ENCODE data around the gene NTRK2. TPM values are rescaled to one million over a fixed set of nuclear protein-coding genes. Genes with fewer than 3 reads are reported as not detected.

The NTRK2 gene
- total and polyA plus RNA-seq, 8 donors = 6.0 to 31.4 (median 14.5) TPM

DNA sequence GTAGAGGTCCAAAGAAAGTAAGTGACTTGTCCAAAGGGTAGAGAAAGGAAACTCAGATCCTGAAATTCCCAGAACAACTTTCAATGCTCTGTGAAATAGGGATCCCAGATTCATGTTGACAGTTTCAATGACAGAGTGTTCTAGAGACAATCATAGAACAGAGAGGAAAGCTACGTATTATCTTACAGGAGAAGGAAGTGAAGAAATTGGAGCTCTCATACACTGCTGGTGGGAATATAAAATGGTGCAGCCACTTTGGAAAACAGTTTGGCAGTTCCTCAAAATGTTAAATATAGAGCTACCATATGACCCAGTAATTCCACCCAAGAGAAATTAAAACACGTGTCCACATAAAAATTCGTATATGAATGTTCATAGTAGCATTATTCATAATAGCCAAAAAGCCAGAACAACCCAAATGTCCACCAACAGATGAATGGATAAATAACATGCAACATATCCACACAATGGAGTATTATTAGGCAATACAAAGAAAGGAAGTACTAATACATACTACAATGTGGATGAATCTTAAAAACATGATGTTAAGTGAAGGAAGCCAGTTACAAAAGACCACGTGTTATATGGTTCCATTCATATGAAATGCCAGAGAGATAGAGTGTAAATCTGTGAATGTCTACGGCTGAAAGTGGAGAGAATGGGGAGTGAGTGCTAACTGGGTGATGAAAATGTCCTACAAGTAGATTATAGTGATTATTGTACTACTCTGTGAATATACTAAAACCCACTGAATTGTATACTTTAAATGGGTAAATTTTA, 197.1 kb downstream of the NTRK2 start:
- Histone ChIP-seq H3K9me3 (no peaks in the 10 kb centered on the region), H3K27ac (no peak overlapping the region), H3K4me3 (no peak overlapping the region), H3K4me1 (no peaks in the 10 kb centered on the region), H3K36me3 (no peaks in the 10 kb centered on the region), H3K27me3 (no peaks in the 10 kb centered on the region)
- 61 to 74% methylated on average over 5 of the region's 5 CpGs for WGBS, 2 donors
- DNase-seq (no peak), FAIRE-seq (no peak), ATAC-seq (no peak)
- TF ChIP-seq, protein P1, sequence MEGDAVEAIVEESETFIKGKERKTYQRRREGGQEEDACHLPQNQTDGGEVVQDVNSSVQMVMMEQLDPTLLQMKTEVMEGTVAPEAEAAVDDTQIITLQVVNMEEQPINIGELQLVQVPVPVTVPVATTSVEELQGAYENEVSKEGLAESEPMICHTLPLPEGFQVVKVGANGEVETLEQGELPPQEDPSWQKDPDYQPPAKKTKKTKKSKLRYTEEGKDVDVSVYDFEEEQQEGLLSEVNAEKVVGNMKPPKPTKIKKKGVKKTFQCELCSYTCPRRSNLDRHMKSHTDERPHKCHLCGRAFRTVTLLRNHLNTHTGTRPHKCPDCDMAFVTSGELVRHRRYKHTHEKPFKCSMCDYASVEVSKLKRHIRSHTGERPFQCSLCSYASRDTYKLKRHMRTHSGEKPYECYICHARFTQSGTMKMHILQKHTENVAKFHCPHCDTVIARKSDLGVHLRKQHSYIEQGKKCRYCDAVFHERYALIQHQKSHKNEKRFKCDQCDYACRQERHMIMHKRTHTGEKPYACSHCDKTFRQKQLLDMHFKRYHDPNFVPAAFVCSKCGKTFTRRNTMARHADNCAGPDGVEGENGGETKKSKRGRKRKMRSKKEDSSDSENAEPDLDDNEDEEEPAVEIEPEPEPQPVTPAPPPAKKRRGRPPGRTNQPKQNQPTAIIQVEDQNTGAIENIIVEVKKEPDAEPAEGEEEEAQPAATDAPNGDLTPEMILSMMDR (IDR thresholded peaks at IDR 0.05) = no peak
- intact Hi-C loops (cut with DNase I) = no loop called here

DNA sequence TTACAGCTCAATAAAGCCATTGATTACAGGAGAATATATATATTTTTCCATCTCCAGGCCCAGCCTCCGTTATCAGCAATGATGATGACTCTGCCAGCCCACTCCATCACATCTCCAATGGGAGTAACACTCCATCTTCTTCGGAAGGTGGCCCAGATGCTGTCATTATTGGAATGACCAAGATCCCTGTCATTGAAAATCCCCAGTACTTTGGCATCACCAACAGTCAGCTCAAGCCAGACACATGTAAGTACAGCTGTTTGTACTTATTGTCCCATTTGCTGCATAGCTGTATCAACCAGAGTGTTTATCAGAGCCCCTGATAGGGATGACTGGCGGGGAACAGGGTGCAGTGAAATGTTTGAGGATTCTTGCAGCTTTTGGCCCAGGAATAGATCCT, 197.7 kb downstream of the NTRK2 start:
- DNase-seq (no peak), FAIRE-seq (no peak), ATAC-seq (no peak)
- H3K4me3 ChIP-seq = no peak overlapping the region
- TF ChIP-seq, protein P1 (IDR thresholded peaks at IDR 0.05) = no peak
- no peaks in the 10 kb centered on the region for H3K27me3 ChIP-seq
- no peaks in the 10 kb centered on the region for H3K9me3 ChIP-seq
- no peak overlapping the region for H3K27ac ChIP-seq
- 74 to 84% methylated on average over 3 of the region's 3 CpGs for WGBS, 2 donors
- H3K36me3 ChIP-seq = no peaks in the 10 kb centered on the region
- intact Hi-C loops (cut with DNase I) = no loop called here
- H3K4me1 ChIP-seq = no peaks in the 10 kb centered on the region

DNA sequence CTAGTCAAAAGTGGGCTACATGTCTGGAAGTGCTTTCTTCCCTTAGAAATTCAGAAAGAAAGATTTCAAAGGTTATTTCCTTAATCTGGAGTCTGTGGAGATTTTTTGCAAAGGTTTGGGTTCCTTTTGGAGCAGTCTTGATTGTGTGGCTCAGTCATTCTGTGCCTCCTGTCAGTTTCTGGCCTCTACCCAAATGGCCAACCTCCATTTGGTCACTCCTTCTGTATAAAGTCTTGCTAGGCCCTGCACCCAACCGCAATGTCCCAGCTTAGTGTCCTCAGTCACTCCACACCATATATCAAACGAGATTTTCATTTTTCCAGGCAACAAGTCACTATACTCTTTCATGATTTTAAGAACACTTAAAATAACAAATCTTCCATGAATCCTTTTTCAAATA, 199.6 kb downstream of the NTRK2 start:
- no peak overlapping the region for H3K27ac ChIP-seq
- no peak for ATAC-seq

DNA sequence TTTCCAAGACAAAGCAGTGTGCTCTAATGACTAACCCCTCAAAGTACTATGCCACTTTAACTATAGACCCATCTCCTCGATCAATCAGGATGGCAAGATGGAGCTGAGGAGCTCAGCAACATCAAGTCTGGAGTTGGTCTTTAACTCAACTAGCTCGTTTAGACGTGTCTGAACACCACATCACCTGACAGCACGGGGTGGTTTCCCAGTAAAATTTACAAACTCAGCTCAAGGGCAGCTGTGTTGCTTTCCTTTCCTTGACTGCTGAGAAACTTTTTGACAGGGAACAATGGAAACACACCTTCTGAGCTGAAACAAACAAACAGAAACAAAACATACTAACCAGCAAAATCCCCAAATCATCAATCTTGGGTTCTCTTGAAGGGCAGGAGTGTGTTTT, 202.5 kb downstream of the NTRK2 start:
- DNase-seq (no peak), ATAC-seq (no peak), FAIRE-seq (no peak)
- H3K9me3 ChIP-seq = no peaks in the 10 kb centered on the region
- 56 to 62% methylated on average over 4 of the region's 4 CpGs for WGBS, 2 donors
- intact Hi-C loops (cut with DNase I) = no loop called here
- no peaks in the 10 kb centered on the region for H3K36me3 ChIP-seq
- H3K27me3 ChIP-seq = no peaks in the 10 kb centered on the region
- no peak overlapping the region for H3K4me3 ChIP-seq
- no peak overlapping the region for H3K27ac ChIP-seq
- TF ChIP-seq, protein P1 (IDR thresholded peaks at IDR 0.05) = no peak
- H3K4me1 ChIP-seq = no peaks in the 10 kb centered on the region

More for the DNA sequence above, 199.6 kb downstream of the NTRK2 start:
- FAIRE-seq = no peak
- H3K4me1 ChIP-seq = no peaks in the 10 kb centered on the region
- 82 to 84% methylated on average over 2 of the region's 2 CpGs for WGBS, 2 donors
- TF ChIP-seq, protein P1 (IDR thresholded peaks at IDR 0.05) = no peak
- H3K27me3 ChIP-seq = no peaks in the 10 kb centered on the region
- intact Hi-C loops (cut with DNase I) = no loop called here
- no peak overlapping the region for H3K4me3 ChIP-seq
- H3K36me3 ChIP-seq = no peaks in the 10 kb centered on the region
- DNase-seq = no peak
- no peaks in the 10 kb centered on the region for H3K9me3 ChIP-seq

DNA sequence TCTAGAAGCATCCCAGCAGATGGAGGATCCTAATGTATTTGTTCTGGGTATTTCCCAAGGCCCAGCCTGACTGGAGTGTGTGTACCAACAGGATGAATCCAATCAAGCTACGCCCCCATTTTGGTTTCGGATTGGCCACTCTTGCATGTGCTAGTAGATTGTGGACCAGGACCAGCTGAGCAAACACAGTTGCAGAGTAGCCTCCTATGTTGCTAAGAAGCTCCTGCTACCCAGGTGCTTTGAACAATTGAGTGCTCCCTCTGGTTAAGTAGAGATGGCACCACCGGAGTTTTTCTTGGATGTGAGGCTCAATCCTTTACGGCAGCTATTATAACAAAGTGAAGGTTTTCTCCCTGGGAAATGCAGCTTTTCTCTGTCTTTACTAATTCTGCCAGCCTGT, 204.5 kb downstream of the NTRK2 start:
- intact Hi-C loops (cut with DNase I) = no loop called here
- Histone ChIP-seq H3K4me3 (no peak overlapping the region), H3K4me1 (no peaks in the 10 kb centered on the region), H3K36me3 (no peaks in the 10 kb centered on the region), H3K27me3 (no peaks in the 10 kb centered on the region), H3K9me3 (no peaks in the 10 kb centered on the region), H3K27ac (no peak overlapping the region)
- no peak for FAIRE-seq
- no peak for DNase-seq
- no peak for ATAC-seq
- 79 to 81% methylated on average over 4 of the region's 4 CpGs for WGBS, 2 donors
- TF ChIP-seq, protein P1 (IDR thresholded peaks at IDR 0.05) = no peak

Data from pancreas (tissue), 10 donors.